SH-SY5Y (cell line): Measurements from ENCODE around the gene ZNF48.

Experiments
- GATA2 ChIP-seq: IDR thresholded peaks from 2 replicates; pipeline ENCODE4 v1.6.1; 2011; ENCODE audit warnings: mild to moderate bottlenecking, low read depth, low read length
- GATA3 ChIP-seq: IDR thresholded peaks from 2 replicates; pipeline ENCODE4 v1.6.1; 2011; ENCODE audit warnings: low read depth, mild to moderate bottlenecking, low read length, moderate library complexity

The ZNF48 gene

DNA sequence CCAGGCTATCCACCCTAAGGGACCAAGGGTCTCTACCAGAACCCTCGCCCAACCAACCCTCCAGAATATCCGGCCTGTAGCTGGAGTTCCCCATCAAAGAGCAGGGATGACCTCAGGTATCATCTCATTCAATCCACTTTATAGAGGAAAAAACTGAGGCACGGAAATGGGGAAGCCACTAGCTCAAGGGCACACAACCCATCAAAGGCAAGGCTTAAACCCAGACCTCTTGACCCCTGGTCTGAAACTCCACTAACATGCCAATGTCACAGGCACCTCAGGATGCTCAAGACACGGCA is 26.5 kb upstream of the ZNF48 start:
- TF ChIP-seq GATA3, result no peak
- no peak for TF ChIP-seq GATA2

- TF ChIP-seq GATA2, result no peak; the same call in 1 of the 2 replicates
- TF ChIP-seq GATA3, result no peak
Observed at GRCh38 chr16:30369091-30369937, 25.9 kb upstream of the ZNF48 start.

DNA sequence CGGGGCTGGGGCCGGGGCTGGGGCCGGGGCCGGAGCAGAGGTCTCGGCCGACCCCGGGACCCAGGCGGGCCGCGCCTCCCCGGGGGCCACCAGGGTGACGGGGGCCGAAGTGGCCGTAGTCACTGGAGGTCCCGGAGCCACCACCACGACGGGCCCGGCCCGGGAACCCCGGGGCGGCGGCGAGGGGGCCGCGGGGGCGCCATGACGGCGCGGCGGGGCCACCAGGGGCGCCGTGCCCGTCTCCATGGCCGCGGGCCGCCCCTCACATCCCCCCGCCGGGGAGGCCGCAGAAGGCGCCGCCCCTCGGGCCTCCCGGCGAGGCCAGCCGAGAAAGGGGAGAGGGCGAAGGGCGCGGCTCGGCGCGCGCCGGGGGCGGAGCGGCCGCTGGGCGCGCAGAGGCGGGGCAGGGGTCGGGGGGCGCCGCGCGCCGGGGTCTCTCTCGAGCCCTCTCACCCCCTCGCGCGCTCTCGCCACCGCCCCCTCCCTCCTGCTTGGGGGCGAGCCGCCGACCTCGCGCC is 25.2 kb upstream of the ZNF48 start:
- no peak for TF ChIP-seq GATA3
- TF ChIP-seq GATA2, result no peak

DNA sequence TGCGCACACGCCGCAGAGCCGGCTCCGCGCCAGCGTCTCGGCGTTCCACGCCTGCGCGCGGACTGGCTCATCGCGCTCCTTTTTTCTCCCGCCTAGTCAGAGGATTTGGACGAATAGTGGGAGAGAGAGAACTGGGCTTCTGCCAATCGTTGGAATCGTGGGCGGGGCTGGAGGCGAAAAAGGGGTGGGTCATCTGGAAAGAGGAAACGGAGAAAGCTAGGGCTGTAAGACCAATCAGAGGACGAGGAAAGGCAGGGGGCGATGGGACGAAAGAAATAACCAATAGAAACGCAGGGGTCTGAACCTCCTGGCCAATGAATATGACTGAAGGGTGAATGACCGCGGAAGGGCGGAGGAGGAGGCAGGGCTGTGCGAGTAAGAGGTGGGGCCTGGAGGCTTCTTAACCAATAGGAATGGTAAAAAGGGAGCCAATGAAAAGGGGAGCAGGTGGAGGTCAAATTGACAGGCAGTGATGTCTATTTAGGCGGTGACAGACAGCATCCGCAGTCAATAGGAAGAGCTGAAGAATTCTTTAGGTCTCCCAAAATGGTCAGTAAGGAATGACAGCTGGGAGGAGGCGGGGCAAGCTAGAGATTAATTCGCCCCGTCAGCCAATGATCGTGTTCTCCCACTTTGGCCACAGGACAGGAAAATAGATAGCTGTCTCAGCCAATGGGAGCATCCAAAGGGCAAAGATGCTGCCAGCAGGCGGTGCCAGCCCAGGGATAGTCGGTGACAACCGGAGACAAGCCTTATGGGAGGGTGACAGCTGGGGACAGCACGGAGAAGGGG is 24.6 kb upstream of the ZNF48 start, which contains the start of gene TBC1D10B:
TSS of gene TBC1D10B (minus strand) at position 39 of the 792 bp plus-strand sequence. CDS start 311 bp downstream, outside the sequence.
- no peak for TF ChIP-seq GATA3
- no peak for TF ChIP-seq GATA2

- TF ChIP-seq GATA2 (no peak), GATA3 (no peak)
Observed at GRCh38 chr16:30371248-30371816, 23.9 kb upstream of the ZNF48 start.

- TF ChIP-seq GATA2, result no peak
- TF ChIP-seq GATA3, result no peak
Observed at GRCh38 chr16:30372038-30372712, 23.0 kb upstream of the ZNF48 start.

DNA sequence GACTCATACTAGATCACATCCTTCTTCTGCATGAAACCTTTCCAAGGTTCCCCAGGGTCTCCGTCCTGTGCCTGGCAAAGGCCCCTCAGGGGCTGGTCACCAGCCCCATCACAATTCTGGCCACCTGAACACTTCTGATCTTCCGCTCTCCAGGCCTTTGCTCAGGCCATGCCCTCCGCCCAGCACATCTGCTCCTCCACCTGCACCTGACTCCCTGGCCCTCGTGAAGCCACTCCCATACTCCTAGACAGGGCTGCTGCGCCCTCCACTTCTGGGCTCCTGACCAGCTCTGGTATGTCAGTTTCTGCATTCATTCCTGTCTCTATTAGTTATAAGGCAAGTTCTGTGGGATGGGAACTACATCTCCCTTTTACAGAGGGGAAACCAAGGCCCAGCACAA is 22.5 kb upstream of the ZNF48 start:
- TF ChIP-seq GATA3 (no peak), GATA2 (no peak)

- no peak for TF ChIP-seq GATA2
- TF ChIP-seq GATA3, result no peak
Observed at GRCh38 chr16:30374538-30374937, 20.7 kb upstream of the ZNF48 start, which contains the start of gene MYL11. Gene MYL11, plus strand, starts transcription at chr16:30374802. Its CDS starts 56 bp downstream, at chr16:30374858.

- TF ChIP-seq GATA2 (no peak), GATA3 (no peak)
Observed at GRCh38 chr16:30375864-30376263, 19.4 kb upstream of the ZNF48 start.

GRCh38 chr16:30376461-30376902 is 18.7 kb upstream of the ZNF48 start:
- TF ChIP-seq GATA3 (no peak), GATA2 (no peak)

DNA sequence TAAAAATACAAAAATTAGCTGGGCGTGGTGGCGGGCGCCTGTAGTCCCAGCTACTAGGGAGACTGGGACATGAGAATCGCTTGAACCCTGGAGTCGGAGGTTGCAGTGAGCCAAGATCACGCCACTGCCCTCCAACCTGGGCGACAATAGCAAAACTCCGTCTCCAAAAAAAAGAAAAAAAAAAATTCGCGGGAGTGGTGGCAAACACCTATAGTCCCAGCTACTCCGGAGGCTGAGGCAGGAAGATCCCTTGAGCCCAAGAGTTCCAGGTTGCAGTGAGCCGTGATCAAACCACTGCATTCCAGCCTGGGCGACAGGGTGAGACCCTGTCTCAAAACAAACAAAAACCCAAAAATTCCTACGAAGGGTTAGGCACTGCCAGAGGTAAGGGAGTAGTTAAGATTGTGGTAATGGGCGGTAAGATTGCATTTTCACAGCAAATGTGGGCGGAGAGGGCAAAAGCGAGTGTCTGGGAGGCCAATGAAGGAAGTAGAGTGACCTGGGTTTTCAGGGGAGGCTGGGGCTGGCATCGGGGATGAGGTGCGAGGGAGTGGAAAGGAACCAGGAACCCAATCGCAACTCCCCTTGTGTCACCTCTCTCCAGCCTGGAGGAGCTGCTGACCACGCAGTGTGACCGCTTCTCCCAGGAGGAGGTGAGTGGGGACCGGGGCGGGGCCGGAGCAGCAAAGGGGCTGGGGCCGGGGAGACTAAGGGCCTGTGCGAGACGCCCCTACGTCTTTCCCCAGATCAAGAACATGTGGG is 18.0 kb upstream of the ZNF48 start:
- TF ChIP-seq GATA3 (no peak), GATA2 (no peak)

- TF ChIP-seq GATA2, result no peak; the same call in 1 of the 2 replicates
Observed at GRCh38 chr16:30377812-30378235, 17.4 kb upstream of the ZNF48 start.
